Activated CD4-positive, alpha-beta memory T cell treated with anti-CD3 and anti-CD28 coated beads for 36 hours (primary cell): ENCODE measurements around the gene TRIM27. TPM values are rescaled to one million over a fixed set of nuclear protein-coding genes. Genes with fewer than 3 reads are reported as not detected.
"Not testable (repeated sequence)": the region's sequence is repeated elsewhere in the genome, so short reads cannot be mapped to it uniquely, and the experiment has no call there.

Experiments
- CTCF ChIA-PET: fragments of 350-600 bp; sonication (Branson Sonifier 250); formaldehyde crosslinking; loops from one replicate; lab custom pipeline; 2021; ENCODE audit warnings: antibody characterized with exemption, inconsistent platforms; lab: Charles Lee
- POLR2A ChIA-PET: fragments of 350-600 bp; sonication (Branson Sonifier 250); formaldehyde crosslinking; loops from one replicate; lab custom pipeline; 2021; ENCODE audit warnings: antibody characterized with exemption; lab: Charles Lee
- DNase-seq: peaks from one replicate; pipeline ENCODE4 v3.0.0-alpha.2; 2020
- H3K27ac Mint-ChIP-seq: one replicate; pipeline ENCODE4 v1.8.0; 2021; ENCODE audit warnings: mixed read lengths
- H3K27me3 Mint-ChIP-seq: one replicate; pipeline ENCODE4 v1.8.0; 2021; ENCODE audit warnings: mixed read lengths
- H3K36me3 Mint-ChIP-seq: one replicate; pipeline ENCODE4 v1.8.0; 2021; ENCODE audit warnings: mixed read lengths
- H3K4me1 Mint-ChIP-seq: one replicate; pipeline ENCODE4 v1.8.0; 2021; ENCODE audit warnings: low read depth, mixed read lengths
- H3K4me3 Mint-ChIP-seq: one replicate; pipeline ENCODE4 v1.8.0; 2021; ENCODE audit warnings: mild to moderate bottlenecking, mixed read lengths
- H3K9me3 Mint-ChIP-seq: one replicate; pipeline ENCODE4 v1.8.0; 2021; ENCODE audit warnings: mixed read lengths
- intact Hi-C: fragments of 100-400 bp; cut with micrococcal nuclease; formaldehyde crosslinking; loops from one replicate; pipeline ENCODE4 v1.15.1; 2023
- total RNA-seq, 2 experiments: library from RNA; stranded (reverse); gene quantifications; one replicate each; pipeline ENCODE4 v1.2.3, GENCODE V29; 2021

Gene TRIM27
- total RNA-seq, 2 experiments from 2014 or later = 49.7 to 54.6 TPM

- no peaks in the 10 kb centered on the region for H3K9me3 Mint-ChIP-seq
- DNase-seq = peak; percentile 76
- H3K4me1 Mint-ChIP-seq = peaks cover 15% of the 10 kb centered on the region
- H3K36me3 Mint-ChIP-seq = no peaks in the 10 kb centered on the region
- peaks cover 4% of the 10 kb centered on the region for H3K27me3 Mint-ChIP-seq
- peak overlapping the region; percentile 78 for H3K4me3 Mint-ChIP-seq
- H3K27ac Mint-ChIP-seq = peak overlapping the region; percentile 25
- POLR2A ChIA-PET = no interaction called here
- CTCF ChIA-PET = interaction anchor here (1.2 to 1.3 kb wide), 2 partner anchors 28 to 63 kb away, joined by 4 read pairs; no protein-coding TSS in a partner anchor
- intact Hi-C loops = loop anchor here (1.0 kb wide), 1 partner anchor 9 kb away; no protein-coding TSS in a partner anchor
Observed at GRCh38 chr6:28953039-28953584, 29.3 kb upstream of the TRIM27 start.

- H3K27ac Mint-ChIP-seq, H3K27me3 Mint-ChIP-seq, H3K4me3 Mint-ChIP-seq, POLR2A ChIA-PET, H3K36me3 Mint-ChIP-seq, DNase-seq, H3K9me3 Mint-ChIP-seq: not testable (repeated sequence)
- intact Hi-C loops = loop anchor here (10.0 kb wide), 1 partner anchor 305 kb away; no protein-coding TSS in a partner anchor
- H3K4me1 Mint-ChIP-seq = peaks cover 14% of the 10 kb centered on the region
- CTCF ChIA-PET = interaction anchor here (1.1 kb wide), 1 partner anchor 57 kb away, joined by 6 read pairs; no protein-coding TSS in a partner anchor
Observed at GRCh38 chr6:28949656-28950195, 25.9 kb upstream of the TRIM27 start.

- no peak for DNase-seq
- no peaks in the 10 kb centered on the region for H3K9me3 Mint-ChIP-seq
- H3K4me1 Mint-ChIP-seq = peaks cover 17% of the 10 kb centered on the region
- CTCF ChIA-PET = no interaction called here
- intact Hi-C loops = loop anchor here (10.0 kb wide), 1 partner anchor 304 kb away; no protein-coding TSS in a partner anchor
- POLR2A ChIA-PET = no interaction called here
- no peak overlapping the region for H3K4me3 Mint-ChIP-seq
- H3K27ac Mint-ChIP-seq = no peak overlapping the region
- H3K27me3 Mint-ChIP-seq = no peaks in the 10 kb centered on the region
- H3K36me3 Mint-ChIP-seq = peaks cover 3% of the 10 kb centered on the region
Observed at GRCh38 chr6:28948782-28949486, 25.1 kb upstream of the TRIM27 start.

- no peak for DNase-seq
- CTCF ChIA-PET = no interaction called here
- no peaks in the 10 kb centered on the region for H3K27me3 Mint-ChIP-seq
- intact Hi-C loops = loop anchor here (10.0 kb wide), 1 partner anchor 303 kb away; no protein-coding TSS in a partner anchor
- H3K9me3 Mint-ChIP-seq = no peaks in the 10 kb centered on the region
- no peak overlapping the region for H3K27ac Mint-ChIP-seq
- peaks cover 3% of the 10 kb centered on the region for H3K36me3 Mint-ChIP-seq
- H3K4me3 Mint-ChIP-seq = no peak overlapping the region
- POLR2A ChIA-PET = interaction anchor here (1.3 kb wide), 1 partner anchor 33 kb away, joined by 4 read pairs; no protein-coding TSS in a partner anchor
- peaks cover 21% of the 10 kb centered on the region for H3K4me1 Mint-ChIP-seq
Observed at GRCh38 chr6:28947831-28948270, 24.1 kb upstream of the TRIM27 start.

- intact Hi-C loops = loop anchor here (10.0 kb wide), 1 partner anchor 302 kb away; no protein-coding TSS in a partner anchor
- H3K27ac Mint-ChIP-seq = no peak overlapping the region
- CTCF ChIA-PET = no interaction called here
Observed at GRCh38 chr6:28947067-28947765, 23.4 kb upstream of the TRIM27 start.

GRCh38 chr6:28945349-28945748, 21.6 kb upstream of the TRIM27 start:
- Mint-ChIP-seq H3K27me3 (no peaks in the 10 kb centered on the region), H3K4me1 (peaks cover 38% of the 10 kb centered on the region), H3K4me3 (no peak overlapping the region), H3K9me3 (no peaks in the 10 kb centered on the region), H3K27ac (no peak overlapping the region), H3K36me3 (peaks cover 8% of the 10 kb centered on the region)
- ChIA-PET CTCF (interaction anchor here (0.6 kb wide), 1 partner anchor 108 kb away, joined by 3 read pairs; no protein-coding TSS in a partner anchor), POLR2A (no interaction called here)
- no peak for DNase-seq
- intact Hi-C loops = loop anchor here (10.0 kb wide), 1 partner anchor 301 kb away; no protein-coding TSS in a partner anchor

More at GRCh38 chr6:28947067-28947765, 23.4 kb upstream of the TRIM27 start:
- DNase-seq = no peak
- H3K4me3 Mint-ChIP-seq = no peak overlapping the region
- no peaks in the 10 kb centered on the region for H3K9me3 Mint-ChIP-seq
- POLR2A ChIA-PET = interaction anchor here (1.3 kb wide), 1 partner anchor 34 kb away, joined by 4 read pairs; no protein-coding TSS in a partner anchor
- H3K4me1 Mint-ChIP-seq = peaks cover 26% of the 10 kb centered on the region
- peaks cover 3% of the 10 kb centered on the region for H3K36me3 Mint-ChIP-seq
- no peaks in the 10 kb centered on the region for H3K27me3 Mint-ChIP-seq

GRCh38 chr6:28944412-28944865, 20.7 kb upstream of the TRIM27 start:
- DNase-seq = peak; percentile 84
- Mint-ChIP-seq H3K4me3 (peak overlapping the region; percentile 82), H3K27ac (peak overlapping the region; percentile 92), H3K27me3 (no peaks in the 10 kb centered on the region), H3K9me3 (no peaks in the 10 kb centered on the region), H3K4me1 (peaks cover 45% of the 10 kb centered on the region), H3K36me3 (peaks cover 8% of the 10 kb centered on the region)
- intact Hi-C loops = loop anchor here (1.0 to 10.0 kb wide), 5 partner anchors 9 to 1052 kb away; a partner anchor contains a TSS
- CTCF ChIA-PET = no interaction called here
- POLR2A ChIA-PET = no interaction called here

- Mint-ChIP-seq H3K4me3 (peak overlapping the region; percentile 82), H3K9me3 (no peaks in the 10 kb centered on the region), H3K27ac (peak overlapping the region; percentile 92), H3K4me1 (peaks cover 47% of the 10 kb centered on the region), H3K27me3 (no peaks in the 10 kb centered on the region), H3K36me3 (peaks cover 8% of the 10 kb centered on the region)
- intact Hi-C loops = loop anchor here (1.0 to 10.0 kb wide), 5 partner anchors 10 to 1051 kb away; a partner anchor contains a TSS
- CTCF ChIA-PET = interaction anchor here (1.0 kb wide), 1 partner anchor 38 kb away, joined by 3 read pairs; no protein-coding TSS in a partner anchor
- POLR2A ChIA-PET = no interaction called here
- DNase-seq = peak; percentile 84
Observed at GRCh38 chr6:28943557-28944411, 20.0 kb upstream of the TRIM27 start.

- H3K27me3 Mint-ChIP-seq = no peaks in the 10 kb centered on the region
- ChIA-PET POLR2A (no interaction called here), CTCF (interaction anchor here (1.0 kb wide), 1 partner anchor 39 kb away, joined by 3 read pairs; no protein-coding TSS in a partner anchor)
- no peak for DNase-seq
- H3K4me1 Mint-ChIP-seq = peaks cover 47% of the 10 kb centered on the region
- H3K9me3 Mint-ChIP-seq = no peaks in the 10 kb centered on the region
- intact Hi-C loops = loop anchor here (5.0 to 10.0 kb wide), 4 partner anchors 231 to 1051 kb away; a partner anchor contains a TSS
- H3K4me3 Mint-ChIP-seq = peak overlapping the region; percentile 82
- peak overlapping the region; percentile 92 for H3K27ac Mint-ChIP-seq
- peaks cover 8% of the 10 kb centered on the region for H3K36me3 Mint-ChIP-seq
Observed at GRCh38 chr6:28943223-28943556, 19.4 kb upstream of the TRIM27 start.

GRCh38 chr6:28941684-28942448, 18.1 kb upstream of the TRIM27 start:
- intact Hi-C loops = loop anchor here (1.0 to 10.0 kb wide), 11 partner anchors 18 to 1050 kb away; a partner anchor contains a TSS
- peak overlapping the region; percentile 96 for H3K27ac Mint-ChIP-seq
- peaks cover 8% of the 10 kb centered on the region for H3K36me3 Mint-ChIP-seq
- H3K27me3 Mint-ChIP-seq = no peaks in the 10 kb centered on the region
- ChIA-PET POLR2A (interaction anchor here (2.6 kb wide), 1 partner anchor 19 kb away, joined by 19 read pairs; the partner anchor contains the start of gene TRIM27), CTCF (interaction anchor here (1.0 to 1.6 kb wide), 4 partner anchors 18 to 104 kb away, joined by 3 to 7 read pairs (median 4); partner anchors contain the start of gene TRIM27)
- peaks cover 48% of the 10 kb centered on the region for H3K4me1 Mint-ChIP-seq
- DNase-seq = no peak
- H3K9me3 Mint-ChIP-seq = no peaks in the 10 kb centered on the region
- peak overlapping the region; percentile 84 for H3K4me3 Mint-ChIP-seq
